HUES48 (cell line): ENCODE data around the gene SMIM12.

Experiments used
- H3K27ac ChIP-seq: one replicate; pipeline ENCODE4 v1.7.0; 2013; ENCODE audit warnings: low read depth, low read length, inconsistent platforms
- H3K27me3 ChIP-seq: 2 replicates; pipeline ENCODE4 v1.6.1; 2013; ENCODE audit warnings: mild to moderate bottlenecking, low read length; ENCODE audit not compliant: control insufficient read depth, insufficient read depth
- H3K36me3 ChIP-seq: 2 replicates; pipeline ENCODE4 v1.6.1; 2013; ENCODE audit warnings: low read length; ENCODE audit not compliant: control insufficient read depth, insufficient read depth
- H3K4me1 ChIP-seq: 2 replicates; pipeline ENCODE4 v1.6.1; 2013; ENCODE audit warnings: mild to moderate bottlenecking, low read length; ENCODE audit not compliant: control insufficient read depth, insufficient read depth
- H3K4me3 ChIP-seq: 2 replicates; pipeline ENCODE4 v1.5.1; 2013; ENCODE audit warnings: mild to moderate bottlenecking, low read depth, low read length
- H3K9ac ChIP-seq: 2 replicates; pipeline ENCODE4 v1.6.1; 2013; ENCODE audit warnings: mild to moderate bottlenecking, low read depth, low read length, moderate library complexity
- H3K9me3 ChIP-seq: 2 replicates; pipeline ENCODE4 v1.6.1; 2013; ENCODE audit warnings: low read length; ENCODE audit not compliant: control insufficient read depth, insufficient read depth

The SMIM12 gene

DNA sequence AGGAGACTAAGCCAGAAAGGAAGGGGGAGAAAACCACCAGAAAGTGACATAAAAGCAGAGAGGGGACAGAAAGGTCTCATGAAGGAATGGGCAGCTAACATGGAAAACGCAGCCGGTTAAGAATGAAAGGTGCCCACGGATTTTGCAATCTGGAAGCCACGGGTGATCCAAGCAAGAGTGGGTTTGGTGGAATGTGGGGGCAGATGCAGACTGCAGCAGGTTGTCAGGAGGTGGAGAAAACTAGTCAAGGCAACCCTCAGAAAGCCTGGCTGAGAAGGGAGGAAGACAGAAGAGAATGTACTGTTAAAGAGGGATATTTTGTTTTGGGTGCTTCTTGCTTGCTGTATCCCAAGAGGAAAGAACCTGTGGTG is 12.6 kb upstream of the SMIM12 start:
- H3K27me3 ChIP-seq = peaks cover 2% of the 10 kb centered on the region; the same call in 1 of the 2 replicates
- no peak overlapping the region for H3K9ac ChIP-seq
- no peaks in the 10 kb centered on the region for H3K4me1 ChIP-seq
- no peak overlapping the region for H3K27ac ChIP-seq
- no peaks in the 10 kb centered on the region for H3K36me3 ChIP-seq
- H3K4me3 ChIP-seq = no peak overlapping the region
- no peaks in the 10 kb centered on the region for H3K9me3 ChIP-seq

DNA sequence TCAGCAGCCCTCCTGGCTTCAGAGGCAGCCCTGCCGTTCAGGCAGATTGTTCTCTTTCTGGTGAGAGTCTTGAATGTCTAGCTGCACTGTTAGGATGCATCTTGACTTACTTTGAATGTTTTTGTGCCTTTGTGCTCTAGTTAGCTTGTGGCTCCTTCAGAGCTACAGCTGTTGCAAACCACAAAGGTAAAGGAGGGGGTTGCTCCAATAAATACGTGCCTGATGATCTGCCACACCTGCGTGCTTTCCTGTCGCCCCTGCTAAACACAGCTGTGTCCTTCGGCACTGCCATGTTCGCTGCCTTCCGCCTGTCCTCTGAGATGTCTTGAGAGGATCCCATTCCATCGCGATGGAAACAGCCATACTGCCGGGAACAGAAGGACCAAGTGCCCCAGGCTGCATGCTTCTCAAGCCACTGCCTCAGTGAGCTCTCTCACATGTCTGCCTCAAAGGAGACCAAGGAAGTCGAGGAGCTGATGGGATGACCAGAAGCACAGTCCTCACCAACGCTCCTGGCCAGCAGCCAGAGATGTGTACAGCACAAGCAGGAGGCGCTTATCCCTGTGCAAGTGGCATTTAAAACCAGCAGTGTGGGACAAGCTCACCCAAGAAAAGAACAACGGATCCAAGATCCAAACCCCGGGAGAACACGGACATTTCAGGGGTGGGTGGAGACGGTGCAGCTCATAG is 12.0 kb upstream of the SMIM12 start:
- Histone ChIP-seq H3K9me3 (no peaks in the 10 kb centered on the region), H3K36me3 (no peaks in the 10 kb centered on the region), H3K9ac (no peak overlapping the region), H3K4me3 (no peak overlapping the region), H3K4me1 (no peaks in the 10 kb centered on the region), H3K27ac (no peak overlapping the region), H3K27me3 (peaks cover 6% of the 10 kb centered on the region; the same call in 1 of the 2 replicates)

DNA sequence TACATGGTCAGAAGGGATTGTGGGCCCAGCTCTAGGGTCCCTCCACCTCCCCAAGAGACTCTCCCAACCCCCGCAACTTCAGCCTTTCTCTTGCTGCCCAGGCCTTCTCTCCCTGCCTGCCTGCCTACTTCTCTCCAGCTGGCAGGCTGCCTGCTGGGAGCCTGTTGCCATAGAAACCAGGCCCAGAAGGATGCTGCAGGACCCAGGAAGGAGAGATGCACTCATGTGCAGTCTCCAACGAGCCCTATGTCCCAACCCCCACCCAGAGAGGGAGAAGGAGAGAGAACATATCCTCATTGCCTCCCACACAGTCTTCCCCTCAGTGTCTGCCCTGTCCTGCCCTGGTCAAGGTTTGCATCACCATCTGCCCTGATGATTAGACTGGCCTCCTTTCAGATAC is 10.8 kb upstream of the SMIM12 start:
- Histone ChIP-seq H3K9me3 (no peaks in the 10 kb centered on the region), H3K36me3 (no peaks in the 10 kb centered on the region), H3K9ac (no peak overlapping the region), H3K27me3 (peaks cover 6% of the 10 kb centered on the region; the same call in 1 of the 2 replicates), H3K27ac (no peak overlapping the region), H3K4me3 (no peak overlapping the region), H3K4me1 (no peaks in the 10 kb centered on the region)

DNA sequence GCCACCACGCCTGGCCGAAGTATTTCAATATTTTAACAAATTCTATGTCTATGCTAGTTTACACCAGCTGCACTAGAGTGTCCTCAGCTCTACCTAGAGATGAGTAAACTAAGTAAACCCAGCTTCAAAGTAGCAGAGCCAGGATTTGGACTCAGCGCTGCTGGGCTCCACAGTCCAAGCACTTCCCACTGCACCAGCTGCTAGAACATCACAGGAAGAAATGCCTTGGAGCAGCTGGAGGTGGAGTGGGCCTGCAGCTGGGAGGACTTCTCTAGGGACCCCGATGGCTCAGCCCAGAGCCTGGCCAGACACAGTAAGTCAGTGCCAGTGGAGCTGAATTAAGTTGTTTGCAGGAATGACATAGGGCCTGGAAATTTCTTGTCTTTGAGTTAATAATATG is 10.2 kb upstream of the SMIM12 start:
- peaks cover 12% of the 10 kb centered on the region for H3K27me3 ChIP-seq
- no peaks in the 10 kb centered on the region for H3K36me3 ChIP-seq
- no peaks in the 10 kb centered on the region for H3K9me3 ChIP-seq
- no peak overlapping the region for H3K27ac ChIP-seq
- no peak overlapping the region for H3K9ac ChIP-seq
- H3K4me3 ChIP-seq = no peak overlapping the region
- no peaks in the 10 kb centered on the region for H3K4me1 ChIP-seq

DNA sequence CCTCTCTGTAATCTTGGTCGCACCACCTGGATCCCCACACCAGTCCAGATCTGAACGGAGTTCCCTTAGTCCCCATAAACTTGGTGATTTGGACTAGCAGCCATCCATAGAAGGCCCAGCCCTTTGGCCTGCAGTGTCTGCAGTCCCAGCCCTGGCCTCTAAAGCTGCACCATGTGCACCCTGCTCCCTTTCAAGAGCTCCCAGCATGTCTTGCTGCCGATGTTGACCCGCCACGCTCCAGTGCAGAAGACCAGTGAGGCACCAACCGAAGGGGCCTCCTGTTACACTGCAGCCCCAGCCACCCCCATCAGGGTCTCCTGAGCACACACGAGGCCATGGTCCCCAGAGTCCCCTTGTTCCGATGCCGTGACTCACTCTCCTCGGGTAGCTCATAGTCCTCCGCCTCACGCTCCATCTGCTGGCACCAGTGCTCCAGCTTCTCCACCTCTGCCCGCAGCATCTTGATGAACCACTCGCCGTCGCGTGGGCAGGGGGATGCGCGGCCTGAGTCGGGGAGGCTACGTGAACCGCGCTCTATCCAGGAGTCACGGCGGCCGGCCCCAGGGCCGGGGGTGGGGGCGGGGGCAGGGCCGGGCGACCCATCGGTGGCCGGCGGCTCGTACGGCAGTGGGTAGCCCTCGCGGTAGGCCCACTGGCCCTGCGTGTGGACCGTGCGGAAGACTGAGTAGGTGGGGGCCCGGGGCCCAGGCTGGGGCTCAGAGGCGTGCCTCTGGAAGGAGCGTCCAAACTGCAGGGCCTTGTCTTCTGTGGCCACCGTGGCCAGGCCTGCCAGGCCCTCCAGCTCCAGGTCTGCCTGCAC is 8.9 kb upstream of the SMIM12 start:
- Histone ChIP-seq H3K4me3 (no peak overlapping the region), H3K9me3 (no peaks in the 10 kb centered on the region), H3K4me1 (no peaks in the 10 kb centered on the region), H3K9ac (no peak overlapping the region), H3K27ac (no peak overlapping the region), H3K27me3 (peaks cover 13% of the 10 kb centered on the region), H3K36me3 (no peaks in the 10 kb centered on the region)

DNA sequence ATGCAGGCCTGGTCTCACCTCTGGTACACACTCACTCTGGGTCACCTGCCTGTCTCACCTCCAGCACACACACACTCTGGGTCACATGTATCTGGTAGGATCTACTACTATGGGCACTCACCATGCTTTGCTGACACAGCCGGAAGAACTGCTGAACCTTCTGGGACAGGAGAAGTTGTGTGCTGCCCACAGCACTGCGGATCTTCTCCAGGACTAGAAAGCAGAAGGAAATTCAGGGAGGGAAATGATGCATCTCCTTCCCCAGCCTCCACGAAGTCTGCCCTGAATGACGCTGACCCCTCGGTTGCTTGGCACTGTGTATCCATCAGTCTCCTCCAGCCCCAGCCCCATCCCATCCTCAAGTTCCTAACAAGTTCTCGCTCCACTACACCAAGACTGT is 7.9 kb upstream of the SMIM12 start:
- no peak overlapping the region for H3K4me3 ChIP-seq
- no peaks in the 10 kb centered on the region for H3K36me3 ChIP-seq
- no peaks in the 10 kb centered on the region for H3K9me3 ChIP-seq
- H3K4me1 ChIP-seq = no peaks in the 10 kb centered on the region
- H3K27me3 ChIP-seq = peaks cover 13% of the 10 kb centered on the region
- H3K9ac ChIP-seq = no peak overlapping the region
- no peak overlapping the region for H3K27ac ChIP-seq

DNA sequence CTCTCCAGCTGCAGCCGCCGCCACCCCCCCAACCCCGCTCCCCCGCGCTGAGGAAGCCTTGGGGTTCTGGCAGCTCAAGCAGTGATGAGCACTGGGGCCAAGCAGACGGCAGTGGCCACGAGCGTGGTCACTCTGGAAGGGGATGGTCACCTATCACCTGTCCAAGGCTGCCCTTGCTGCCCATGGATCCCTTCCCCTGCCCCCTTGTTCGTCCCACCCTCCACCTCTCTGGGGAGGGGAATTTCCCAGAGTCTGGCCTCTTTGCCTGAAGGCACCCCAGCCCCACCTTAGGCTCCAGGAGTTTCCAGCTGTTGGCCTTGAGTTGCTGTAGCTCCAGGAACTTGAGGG is 7.2 kb upstream of the SMIM12 start:
- Histone ChIP-seq H3K4me1 (no peaks in the 10 kb centered on the region), H3K27me3 (peaks cover 13% of the 10 kb centered on the region), H3K9me3 (no peaks in the 10 kb centered on the region), H3K36me3 (no peaks in the 10 kb centered on the region), H3K4me3 (peak overlapping the region; percentile 76; the same call in 1 of the 2 replicates), H3K27ac (no peak overlapping the region), H3K9ac (no peak overlapping the region)

DNA sequence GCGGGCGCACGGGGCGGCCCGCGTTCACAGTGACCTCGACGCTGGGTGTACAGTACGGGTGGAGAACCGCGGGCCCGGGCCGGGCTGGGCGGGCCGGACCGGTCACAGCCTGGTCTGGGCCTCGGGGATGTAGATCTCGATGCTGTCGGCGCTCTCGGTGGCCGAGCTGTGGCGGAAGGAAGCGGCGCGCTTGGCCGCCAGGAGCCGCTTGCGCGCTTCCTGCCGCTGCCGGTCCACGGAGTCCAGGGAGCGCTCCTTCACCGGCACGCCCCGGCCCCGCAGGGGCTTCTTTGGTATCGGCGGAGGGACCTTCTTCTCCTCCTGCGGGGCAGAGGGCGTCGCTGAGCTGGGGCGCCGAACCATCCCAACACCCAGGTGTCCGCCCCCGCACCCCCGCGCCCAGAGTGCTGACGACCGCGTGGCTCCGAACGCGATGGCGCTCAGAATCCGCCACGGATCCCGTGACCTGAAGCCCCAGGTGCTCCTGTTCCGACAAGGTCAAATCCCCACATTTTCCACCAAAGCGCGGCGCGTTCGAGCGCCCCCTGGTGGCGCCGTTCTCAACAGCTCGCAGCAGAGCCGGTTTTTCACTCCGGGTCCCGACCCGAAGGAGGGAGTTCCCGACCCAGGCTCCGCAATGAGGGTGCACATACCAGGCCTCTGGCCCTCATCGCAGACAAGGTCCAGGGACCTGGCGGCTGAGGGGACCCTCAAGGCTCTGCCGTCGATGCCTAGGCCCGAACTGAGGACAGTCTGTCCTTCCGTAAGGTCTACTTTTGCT is 6.6 kb upstream of the SMIM12 start:
- Histone ChIP-seq H3K4me1 (no peaks in the 10 kb centered on the region), H3K9ac (peak overlapping the region; percentile 81), H3K36me3 (no peaks in the 10 kb centered on the region), H3K27ac (no peak overlapping the region), H3K27me3 (peaks cover 13% of the 10 kb centered on the region), H3K4me3 (peak overlapping the region; percentile 76), H3K9me3 (no peaks in the 10 kb centered on the region)

DNA sequence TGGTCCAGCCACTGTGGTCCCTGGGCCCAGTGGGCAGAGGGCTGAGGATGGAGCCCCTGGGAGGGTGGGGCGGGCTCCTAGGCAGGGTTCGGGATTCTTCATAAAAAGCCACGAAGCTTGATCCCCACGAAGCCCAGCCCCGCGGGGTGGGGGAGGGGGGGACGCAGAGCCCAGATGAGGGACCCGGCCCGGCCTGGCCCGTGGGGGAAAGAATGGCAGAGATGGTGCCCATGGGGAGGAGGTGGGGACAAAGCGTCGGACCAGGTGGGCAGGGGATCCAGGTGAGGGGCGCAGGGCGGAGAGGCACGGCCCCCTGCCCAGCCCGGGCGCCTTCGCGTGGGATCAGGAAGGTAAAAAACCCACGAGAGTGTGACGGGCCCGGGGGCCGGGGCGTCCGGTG is 6.0 kb upstream of the SMIM12 start:
- H3K27ac ChIP-seq = no peak overlapping the region
- H3K4me3 ChIP-seq = peak overlapping the region; percentile 76
- H3K9ac ChIP-seq = peak overlapping the region; percentile 81
- no peaks in the 10 kb centered on the region for H3K36me3 ChIP-seq
- peaks cover 13% of the 10 kb centered on the region for H3K27me3 ChIP-seq
- H3K4me1 ChIP-seq = no peaks in the 10 kb centered on the region
- H3K9me3 ChIP-seq = no peaks in the 10 kb centered on the region

DNA sequence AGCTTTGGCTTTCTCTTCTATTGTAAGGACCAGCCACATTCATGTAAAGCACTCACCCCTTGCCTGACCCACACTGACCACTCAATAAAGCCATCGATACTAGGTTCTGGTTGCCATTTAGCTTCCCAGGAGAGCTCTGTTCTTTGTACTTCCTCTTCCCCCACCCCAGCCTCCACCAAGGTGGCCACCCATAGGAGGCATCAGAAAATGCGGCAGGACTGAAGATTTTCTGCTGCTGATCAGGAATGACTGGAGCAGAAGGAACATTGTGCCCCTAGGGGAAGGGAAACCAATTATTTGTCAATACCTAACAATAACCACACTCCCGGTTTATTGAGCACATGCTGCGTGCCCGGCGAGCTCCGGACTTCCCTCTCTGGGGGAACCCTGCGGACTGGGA is 5.2 kb upstream of the SMIM12 start:
- H3K4me1 ChIP-seq = no peaks in the 10 kb centered on the region
- no peaks in the 10 kb centered on the region for H3K36me3 ChIP-seq
- no peaks in the 10 kb centered on the region for H3K9me3 ChIP-seq
- peaks cover 13% of the 10 kb centered on the region for H3K27me3 ChIP-seq
- no peak overlapping the region for H3K4me3 ChIP-seq
- H3K9ac ChIP-seq = no peak overlapping the region
- no peak overlapping the region for H3K27ac ChIP-seq

DNA sequence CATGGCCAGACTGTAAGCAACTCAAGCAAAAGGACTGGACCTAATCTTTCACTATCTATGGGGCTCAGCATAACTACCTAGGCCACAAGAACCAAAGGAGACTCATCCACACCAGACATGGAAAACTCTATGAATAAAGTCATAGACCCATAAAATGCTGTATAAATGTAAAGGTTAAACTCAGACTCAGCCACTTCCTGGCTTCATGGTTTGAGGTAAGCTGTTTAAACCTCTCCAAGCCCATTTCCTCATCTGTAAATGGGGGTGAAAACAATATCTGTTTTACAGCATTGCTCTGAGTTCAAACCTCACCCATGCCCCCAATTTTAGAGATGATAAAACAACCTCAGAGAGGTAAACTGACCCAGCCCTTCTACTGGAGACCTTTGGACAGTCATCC is 4.0 kb upstream of the SMIM12 start:
- no peak overlapping the region for H3K4me3 ChIP-seq
- H3K4me1 ChIP-seq = 0 out of 2 replicates have a peak, but pooled peaks cover 3% of the 10 kb centered on the region
- no peak overlapping the region for H3K9ac ChIP-seq
- H3K9me3 ChIP-seq = no peaks in the 10 kb centered on the region
- H3K27ac ChIP-seq = no peak overlapping the region
- H3K27me3 ChIP-seq = peaks cover 13% of the 10 kb centered on the region
- no peaks in the 10 kb centered on the region for H3K36me3 ChIP-seq
